Measurements from ENCODE around the gene ZNF124.
"Not testable (repeated sequence)": the region's sequence is repeated elsewhere in the genome, so short reads cannot be mapped to it uniquely, and the experiment has no call there.

Gene ZNF124

DNA sequence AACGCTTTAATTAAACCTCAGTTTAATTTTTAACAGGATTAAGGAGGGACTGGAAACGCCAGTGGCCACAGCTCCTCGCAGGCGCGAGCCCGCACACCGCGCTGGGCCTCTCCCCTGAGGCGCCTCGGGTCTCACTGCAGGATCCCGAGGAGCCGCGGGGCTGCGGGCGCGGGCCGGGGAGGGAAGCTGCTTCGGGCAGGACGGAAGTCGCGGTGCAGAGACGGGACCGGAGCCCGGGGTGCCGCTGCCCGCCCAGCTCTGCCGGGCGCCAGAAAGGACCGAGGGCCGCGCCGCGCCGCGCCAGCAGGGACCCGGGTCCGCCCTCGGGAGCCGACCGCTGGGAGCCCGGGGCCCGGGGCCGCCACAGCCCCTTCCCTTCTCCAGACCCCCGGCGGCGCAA, 377 bp downstream of the ZNF124 start:
- not testable (repeated sequence) for DNase-seq

DNA sequence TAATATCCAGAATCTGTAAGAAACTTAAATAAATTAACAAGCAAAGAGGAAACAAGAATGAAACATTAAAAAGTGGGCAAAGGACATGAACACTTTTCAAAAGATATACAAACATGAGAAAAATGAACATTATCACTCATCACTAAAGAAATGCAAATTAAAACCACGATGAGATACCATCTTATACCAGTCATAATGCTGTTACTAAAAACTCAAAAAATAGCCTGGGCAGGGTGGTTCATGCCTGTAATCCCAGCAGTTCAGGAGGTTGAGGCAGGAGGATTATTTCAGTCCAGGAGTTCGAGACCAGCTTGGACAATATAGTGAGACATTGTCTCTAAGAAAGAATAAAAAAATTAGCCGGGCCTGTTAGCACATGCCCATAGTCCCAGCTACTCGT, 6.1 kb downstream of the ZNF124 start:
- no peak for DNase-seq

DNA sequence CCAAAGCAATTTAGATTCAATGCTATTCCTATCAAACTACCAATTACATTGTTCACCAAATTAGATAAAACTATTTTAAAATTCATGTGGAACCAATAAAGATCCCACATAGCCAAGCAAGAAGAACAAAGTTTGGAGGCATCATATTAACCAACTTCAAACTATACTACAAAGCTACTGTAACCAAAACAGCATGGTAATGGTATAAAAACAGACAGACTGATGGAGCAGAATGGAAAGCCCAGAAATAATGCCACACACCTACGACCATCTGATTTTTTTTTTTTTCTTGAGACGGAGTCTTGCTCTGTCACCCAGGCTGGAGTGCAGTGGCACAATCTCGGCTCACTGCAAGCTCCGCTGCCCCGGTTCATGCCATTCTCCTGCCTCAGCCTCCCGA, 7.1 kb downstream of the ZNF124 start:
- no peak for DNase-seq

DNA sequence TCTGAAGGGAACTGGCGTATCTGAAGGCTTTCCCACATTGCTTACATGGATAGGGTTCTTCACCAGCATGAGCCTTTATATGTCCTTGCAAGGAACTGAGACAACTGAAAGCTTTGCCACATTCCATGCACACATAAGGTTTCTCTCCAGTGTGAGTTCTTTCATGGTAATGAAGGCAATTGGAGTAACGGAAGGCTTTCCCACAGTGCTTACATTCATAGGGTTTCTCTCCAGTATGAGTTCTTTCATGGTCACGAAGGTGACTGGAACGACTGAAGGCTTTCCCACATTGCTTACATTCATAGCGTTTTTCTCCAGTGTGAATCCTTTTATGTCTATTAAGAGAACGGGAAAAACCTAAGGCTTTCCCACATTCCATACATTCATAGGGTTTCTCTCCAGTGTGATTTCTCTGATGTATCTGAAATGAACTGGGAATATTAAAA, 15.0 kb downstream of the ZNF124 start:
- no peak for DNase-seq

DNA sequence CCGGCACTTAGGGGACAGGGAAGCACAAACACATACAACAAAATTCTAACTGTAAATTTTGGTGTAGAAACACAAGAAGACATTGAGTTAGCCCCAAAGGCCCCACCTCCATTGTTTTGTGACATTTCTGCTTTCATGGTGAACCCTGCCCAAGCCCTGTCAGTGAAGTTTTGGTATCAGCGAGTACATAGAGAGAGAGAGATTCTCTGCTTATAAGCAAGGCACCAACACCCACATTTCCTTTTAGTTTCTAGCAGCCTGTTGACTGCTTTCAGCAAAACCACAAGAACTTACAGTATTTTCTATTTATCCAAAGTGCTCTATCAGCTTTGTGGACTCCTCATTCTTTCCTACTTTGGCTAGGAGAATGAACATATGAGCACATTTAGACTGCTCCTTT, 24.0 kb downstream of the ZNF124 start:
- no peak for DNase-seq

DNA sequence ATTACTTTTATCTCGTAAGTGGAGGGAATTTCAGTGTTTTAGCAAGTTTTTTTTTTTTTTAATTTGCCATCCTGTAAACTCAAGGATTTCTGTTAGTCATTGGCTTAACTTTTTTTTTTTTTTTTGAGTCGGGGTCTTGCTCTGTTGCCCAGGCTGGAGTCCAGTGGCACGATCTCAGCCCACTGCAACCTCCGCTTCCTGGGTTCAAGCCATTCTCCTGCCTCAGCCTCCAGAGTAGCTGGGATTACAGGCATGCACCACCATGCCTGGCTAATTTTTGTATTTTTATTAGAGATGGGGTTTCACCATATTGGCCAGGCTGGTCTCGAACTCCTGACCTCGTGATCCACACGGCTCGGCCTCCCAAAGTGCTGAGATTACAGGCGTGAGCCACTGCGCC, 24.7 kb downstream of the ZNF124 start:
- not testable (repeated sequence) for DNase-seq

DNA sequence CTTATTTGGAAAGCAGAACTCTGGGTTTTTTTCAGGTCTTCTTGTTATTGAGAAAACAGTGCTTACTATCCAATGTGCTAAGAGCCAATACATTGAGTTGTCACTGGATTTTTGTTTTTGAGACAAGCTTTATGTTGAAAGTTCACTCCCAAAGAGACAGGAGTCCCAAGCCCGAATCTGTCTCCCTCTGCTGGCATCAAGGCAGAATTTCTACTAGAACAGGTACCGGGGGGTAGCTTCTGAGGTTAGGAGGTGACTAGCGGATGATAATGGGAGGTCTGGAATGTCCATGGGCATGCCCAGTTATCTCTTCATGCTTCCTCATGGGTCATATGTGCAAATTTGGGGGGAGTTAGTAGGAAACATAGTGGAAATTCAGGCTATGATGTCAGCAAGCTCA, 25.1 kb downstream of the ZNF124 start:
- DNase-seq, result no peak

DNA sequence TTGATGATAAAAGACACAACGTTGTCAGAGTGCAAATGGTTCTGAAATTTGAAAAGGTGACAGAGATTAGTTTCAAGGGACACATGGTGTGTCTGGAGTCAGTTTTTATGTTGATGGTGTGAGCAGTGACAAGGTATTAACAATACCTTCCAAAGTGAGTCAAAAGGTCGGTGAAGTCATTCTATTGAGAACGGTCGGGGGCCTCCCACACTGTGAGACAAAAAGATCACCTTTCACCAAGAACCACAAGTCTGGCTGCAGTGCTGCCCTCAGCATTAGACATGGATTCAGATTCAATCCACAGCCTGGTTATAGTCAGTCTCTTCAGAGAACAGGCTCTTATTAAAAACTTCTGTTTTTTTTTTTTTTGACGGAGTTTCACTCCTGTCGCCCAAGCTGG, 26.5 kb downstream of the ZNF124 start:
- no peak for DNase-seq

DNA sequence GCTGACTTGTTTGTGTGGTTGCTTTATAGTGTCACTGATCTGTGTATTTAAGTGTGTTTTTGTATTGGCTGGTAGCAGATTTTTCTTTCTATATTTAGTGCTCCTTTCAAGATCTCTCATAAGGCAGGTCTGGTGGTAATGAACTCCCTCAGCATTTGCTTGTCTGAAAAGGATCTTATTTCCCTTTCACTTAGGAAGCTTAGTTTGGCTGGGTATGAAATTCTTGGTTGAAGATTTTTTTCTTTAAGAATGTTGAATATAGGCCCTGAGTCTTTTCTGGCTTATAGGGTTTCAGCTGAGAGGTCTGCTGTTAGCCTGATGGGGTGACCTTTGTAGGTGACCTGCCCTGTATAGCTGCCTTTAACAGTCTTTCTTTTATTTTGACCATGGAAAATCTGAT, 32.3 kb downstream of the ZNF124 start:
- DNase-seq, result not testable (repeated sequence)

DNA sequence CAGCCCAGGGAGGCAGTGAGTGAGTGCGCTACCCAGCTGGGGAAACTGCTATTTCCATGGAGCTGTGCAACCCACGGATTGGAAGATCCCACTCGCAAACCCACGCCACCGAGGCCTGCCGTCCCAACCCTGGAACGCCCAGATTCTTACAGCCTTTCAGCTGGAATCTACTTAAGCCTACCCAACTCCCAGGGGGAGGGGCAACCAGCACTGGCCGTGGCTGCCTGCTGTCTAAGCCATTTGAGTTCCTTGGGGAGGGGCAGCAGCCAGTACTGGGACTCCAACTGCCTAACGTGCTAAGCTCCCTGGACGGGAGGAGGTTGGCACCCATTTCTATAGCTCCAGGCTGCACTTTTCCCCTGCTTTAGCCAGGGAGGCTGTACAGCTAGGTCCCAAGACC, 40.6 kb downstream of the ZNF124 start:
- DNase-seq, result no peak

DNA sequence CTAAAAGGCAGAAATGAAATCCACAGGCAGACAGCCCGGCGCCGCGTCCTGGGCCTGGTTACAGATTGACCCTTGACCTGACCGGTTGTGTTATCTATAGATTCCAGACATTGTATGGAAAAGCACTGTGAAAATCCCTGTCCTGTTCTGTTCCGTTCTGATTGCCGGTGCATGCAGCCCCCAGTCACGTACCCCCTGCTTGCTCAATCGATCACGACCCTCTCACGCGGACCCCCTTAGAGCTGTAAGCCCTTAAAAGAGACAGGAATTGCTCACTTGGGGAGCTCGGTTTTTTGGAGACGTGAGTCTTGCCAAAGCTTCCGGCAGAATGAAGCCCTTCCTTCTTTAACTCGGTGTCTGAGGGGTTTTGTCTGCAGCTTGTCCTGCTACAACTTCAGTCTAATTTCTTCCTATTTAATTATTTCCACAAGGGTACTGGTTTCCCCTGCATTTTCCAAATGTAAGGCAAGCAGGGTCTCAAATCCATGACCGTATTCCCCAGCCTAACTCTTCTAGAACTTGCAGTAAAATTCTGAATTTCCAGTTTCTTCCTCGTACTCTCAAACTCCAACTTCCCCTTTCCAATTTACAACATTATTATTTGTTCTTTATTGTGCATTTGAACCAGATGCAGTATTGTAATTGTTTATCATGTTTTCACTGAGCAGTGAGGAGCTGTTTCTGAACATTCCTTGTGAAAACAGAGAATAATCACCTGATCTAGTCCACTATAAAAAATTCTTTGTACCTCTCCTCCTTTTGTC, 44.1 kb downstream of the ZNF124 start:
- not testable (repeated sequence) for DNase-seq

DNA sequence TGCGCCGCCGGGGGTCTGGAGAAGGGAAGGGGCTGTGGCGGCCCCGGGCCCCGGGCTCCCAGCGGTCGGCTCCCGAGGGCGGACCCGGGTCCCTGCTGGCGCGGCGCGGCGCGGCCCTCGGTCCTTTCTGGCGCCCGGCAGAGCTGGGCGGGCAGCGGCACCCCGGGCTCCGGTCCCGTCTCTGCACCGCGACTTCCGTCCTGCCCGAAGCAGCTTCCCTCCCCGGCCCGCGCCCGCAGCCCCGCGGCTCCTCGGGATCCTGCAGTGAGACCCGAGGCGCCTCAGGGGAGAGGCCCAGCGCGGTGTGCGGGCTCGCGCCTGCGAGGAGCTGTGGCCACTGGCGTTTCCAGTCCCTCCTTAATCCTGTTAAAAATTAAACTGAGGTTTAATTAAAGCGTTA, 45.2 kb downstream of the ZNF124 start:
- DNase-seq, result not testable (repeated sequence)

DNA sequence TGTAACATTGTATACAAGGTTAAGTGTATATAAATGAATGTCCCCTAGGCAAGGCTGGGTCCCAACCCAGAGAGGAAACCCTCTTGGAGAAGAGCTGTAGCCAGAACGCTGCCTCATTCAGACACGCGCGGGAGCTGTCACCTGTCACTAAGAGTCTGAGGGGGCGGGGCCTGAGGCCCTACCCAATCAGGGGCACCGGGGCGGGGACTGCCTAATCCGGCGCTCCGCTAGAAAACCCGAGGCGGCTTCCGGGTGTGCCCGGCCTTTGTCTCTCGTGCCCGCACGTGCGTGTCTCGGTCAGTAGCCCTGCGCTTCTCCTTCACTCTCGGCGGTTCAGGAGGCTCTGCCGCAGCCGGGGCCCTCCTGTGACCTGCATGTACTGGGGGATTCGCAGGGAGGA, 45.7 kb downstream of the ZNF124 start:
- not testable (repeated sequence) for DNase-seq

DNA sequence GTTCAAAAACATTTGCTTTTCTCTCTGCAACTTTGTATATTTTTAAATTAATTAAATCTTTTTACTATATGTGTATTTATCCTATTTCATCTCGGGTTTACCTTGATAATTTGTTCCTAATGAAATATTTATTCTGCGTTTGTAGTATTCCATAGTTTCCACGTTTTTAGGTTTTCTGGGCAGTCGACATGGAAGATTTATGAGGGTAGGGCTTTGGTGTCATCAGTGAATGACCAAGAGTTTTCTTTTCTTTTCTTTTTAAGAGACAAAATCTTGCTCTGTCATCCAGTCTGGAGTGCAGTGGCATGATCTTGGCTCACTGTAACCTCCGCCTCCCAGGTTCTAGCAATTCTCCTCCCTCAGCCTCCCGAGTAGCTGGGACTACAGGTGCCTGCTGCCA, 50.4 kb downstream of the ZNF124 start:
- no peak for DNase-seq

DNA sequence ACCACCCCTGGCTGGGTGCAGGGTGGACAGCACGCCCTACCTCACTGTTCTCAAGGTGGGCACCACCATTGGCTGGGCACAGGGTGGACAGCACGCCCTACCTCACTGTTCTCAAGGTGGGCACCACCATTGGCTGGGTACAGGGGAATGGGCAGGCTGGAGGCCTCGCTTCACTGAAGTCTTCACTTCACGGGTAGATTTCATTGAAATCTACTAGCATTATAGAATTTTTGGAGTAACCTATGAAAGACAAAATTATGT, 51.5 kb downstream of the ZNF124 start:
- not testable (repeated sequence) for DNase-seq

DNA sequence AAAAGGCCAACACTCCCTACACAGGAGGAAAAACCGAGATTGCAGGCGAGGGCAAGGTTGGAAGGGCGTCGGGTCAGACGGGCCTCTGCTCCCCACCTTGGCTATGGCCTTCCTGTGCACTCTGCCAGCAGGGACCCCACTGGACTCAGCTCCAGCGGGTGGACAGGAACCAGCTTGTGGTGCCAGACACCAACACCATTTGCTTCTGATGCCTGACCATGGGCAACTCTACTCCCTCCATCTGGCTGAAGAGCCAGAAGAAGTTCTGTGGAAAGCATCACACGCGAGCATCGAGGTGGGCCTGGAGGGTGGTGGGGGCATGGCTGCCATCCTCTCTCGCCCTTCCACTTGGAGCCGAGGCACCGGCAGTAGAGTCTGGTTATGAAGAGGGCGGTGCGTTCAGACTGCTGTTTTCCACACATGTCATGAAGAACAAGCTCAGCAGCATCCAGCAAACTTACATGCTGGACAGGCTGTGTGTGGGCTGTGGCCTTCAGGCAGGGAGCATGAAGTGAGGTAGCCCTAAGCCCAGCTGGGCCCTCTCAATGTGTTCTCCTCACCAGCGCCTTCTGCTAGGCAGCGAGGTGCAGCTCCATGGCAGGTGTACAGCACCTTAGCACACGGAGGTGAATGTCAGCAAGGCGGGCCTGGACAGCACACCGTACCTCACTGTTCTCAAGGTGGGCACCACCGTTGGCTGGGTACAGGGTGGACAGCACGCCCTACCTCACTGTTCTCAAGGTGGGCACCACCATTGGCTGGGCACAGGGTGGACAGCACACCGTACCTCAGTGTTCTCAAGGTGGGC, 52.0 kb downstream of the ZNF124 start:
- no peak for DNase-seq

DNA sequence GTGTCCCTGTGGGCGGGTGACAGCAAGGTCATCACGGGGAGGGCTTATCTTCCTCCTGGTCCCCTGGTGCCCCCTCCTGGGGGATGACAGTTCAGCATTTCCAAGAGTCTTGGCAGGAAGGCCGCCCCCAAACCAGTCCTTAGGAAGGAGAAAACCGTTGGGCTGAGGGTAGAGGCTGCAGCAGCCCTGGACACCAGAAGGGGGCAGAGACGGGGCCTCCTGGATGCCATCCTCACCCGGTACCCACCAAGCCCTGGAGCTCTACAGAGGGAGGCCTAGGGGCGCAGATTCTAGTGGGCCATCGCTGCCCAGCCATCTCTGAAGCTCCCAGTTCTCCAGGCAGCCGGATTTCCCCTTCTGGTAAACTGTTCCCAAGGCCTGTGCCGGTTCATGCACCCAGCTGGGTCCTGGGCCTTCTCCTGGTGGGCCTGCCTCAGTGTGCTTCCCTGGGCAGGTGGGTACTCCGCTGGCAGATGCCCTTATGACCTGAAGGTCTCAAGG, 52.8 kb downstream of the ZNF124 start:
- DNase-seq, result no peak

DNA sequence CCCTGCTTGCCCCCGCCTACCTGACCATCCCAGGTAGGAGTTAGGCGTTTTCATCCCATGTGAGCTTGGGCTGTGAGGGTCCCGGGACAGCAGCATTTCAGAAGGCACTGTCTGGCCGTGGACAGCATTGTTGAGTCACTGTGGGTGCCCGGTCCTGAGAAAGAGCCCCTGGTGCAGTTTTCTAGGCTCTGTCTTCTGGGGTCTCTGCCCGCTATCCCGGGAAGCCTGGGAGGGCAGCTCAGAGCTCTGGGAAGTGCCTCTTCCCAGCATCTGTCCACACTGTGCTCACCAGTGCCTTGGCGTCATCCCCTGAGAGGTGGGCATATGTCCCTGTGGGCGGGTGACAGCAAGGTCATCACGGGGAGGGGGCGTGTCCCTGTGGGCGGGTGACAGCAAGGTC, 56.3 kb downstream of the ZNF124 start:
- no peak for DNase-seq

DNA sequence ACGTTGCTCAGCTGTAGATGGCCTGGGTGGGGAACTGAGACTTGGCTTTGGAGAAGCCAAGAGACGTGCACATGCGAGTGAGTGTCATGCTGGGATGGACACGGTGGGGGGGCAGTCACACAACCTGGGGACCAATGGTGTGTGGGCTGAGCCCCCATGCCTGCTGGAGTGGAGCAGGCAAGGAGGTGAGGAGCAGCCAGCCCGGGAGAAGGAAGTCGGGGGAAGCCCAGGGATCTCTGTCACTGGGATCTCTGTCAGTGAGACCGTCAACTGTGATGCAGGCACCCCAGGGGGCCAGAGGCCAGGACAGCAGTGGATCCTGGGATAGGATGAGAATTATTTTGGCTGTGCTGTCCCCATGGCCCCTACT, 56.7 kb downstream of the ZNF124 start:
- DNase-seq, result no peak

DNA sequence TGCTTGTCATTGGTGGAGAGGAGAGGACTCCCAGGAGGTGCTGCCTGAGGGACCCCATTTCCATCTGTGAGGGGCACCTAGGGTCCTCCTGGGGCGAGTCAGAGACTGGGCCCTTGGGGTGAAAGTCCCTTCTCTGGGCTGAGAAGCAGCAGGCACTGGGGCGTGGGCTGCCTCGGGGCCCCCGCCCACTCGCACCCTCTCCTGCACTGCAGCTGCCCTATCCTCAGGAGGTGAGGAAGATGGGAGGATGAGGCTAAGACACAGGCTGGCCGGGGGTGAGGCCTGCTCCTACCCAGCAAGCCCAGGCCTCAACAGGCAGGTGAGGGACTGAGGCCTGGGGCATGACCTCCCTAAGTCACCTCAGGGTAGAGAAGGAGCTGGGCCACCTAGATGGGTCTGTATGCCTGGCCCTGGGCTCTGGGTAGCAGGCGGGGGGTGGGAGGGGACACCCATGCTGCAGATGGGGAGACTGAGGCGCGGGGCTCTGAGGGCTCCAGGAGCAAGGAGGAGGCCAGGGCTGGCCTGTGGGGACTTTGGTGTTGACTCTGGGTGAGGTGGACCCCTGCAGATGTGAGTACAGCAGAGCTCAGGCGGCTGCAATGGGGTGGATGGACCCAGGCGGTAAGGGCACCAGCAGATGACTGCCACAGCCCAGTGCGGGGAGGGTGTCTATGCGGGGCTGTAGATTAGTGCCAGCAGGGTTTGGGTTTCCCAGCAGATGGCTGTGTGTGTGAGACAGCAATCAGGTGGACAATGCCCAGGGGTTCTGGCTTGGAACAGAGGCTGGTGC, 57.3 kb downstream of the ZNF124 start:
- no peak for DNase-seq

DNA sequence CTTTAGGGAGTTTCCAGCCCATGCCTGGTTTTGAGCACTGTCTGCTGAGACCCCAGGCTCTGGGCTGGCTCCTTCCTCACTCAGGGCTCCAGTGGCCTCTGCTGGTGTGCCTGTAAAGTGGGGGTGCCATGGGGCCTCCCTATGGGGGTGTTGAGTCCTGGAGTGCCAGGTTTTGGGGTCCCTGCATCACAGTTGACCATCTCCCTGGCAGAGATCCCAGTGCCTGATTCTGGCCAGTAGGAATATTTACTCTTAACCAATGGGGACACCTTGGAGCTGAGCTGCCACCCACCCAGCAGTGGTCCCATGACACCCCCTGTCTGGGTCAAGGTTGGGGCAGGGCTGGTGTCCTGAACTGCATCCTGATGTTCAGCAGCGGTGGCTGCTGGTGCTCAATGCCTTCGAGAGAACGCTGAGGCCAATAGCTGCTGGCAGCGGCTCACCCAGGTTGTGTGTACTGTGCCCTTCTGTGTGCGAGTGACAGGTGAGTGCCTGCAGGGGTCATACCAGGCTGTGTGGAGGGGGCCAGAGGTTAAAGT, 58.0 kb downstream of the ZNF124 start:
- no peak for DNase-seq

DNA sequence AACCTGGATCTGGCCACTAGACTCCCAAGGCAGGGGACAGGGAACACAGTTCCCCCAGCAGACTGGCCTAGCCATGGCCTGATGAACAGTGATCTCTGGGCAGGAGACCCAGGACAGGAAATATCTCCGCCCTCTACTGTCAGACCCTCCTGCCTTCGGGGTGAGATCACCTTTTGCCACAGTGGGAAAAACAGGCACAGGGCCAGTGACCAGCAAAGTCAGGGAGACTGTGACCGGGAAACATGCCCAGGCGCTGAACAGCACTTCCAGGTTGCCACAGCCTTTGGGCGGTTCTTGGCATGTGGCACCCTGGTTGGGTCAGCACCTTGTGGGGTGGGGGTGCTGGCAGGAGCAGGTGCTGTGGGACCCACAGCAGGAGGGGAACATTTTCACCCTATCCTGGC, 58.7 kb downstream of the ZNF124 start:
- no peak for DNase-seq

DNA sequence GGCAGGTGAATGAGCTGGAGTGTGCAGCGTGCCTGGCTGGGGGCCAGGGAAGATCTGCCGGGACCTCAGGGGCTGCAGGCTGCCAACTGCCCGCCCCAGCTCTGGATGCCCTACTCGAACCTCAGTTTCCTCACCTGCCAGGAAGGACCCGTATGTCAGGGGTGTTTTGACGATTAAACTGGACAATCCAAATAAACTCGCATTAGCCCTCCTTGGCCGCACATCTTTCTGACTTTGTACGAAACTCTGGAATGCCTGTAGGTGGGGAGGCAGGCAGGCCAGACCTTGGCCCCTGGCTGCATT, 59.4 kb downstream of the ZNF124 start:
- no peak for DNase-seq
